22Rv1 (cell line): ENCODE measurements around the gene CDK5R1.

Experiments
- ZFX ChIP-seq: fragments of 450-650 bp; IDR thresholded peaks from 2 replicates; pipeline ENCODE4 v1.6.1; 2017; ENCODE audit warnings: antibody characterized with exemption, borderline replicate concordance
- TF ChIP-seq, protein P1 (sequence below): fragments of 450-650 bp; IDR thresholded peaks from 2 replicates; pipeline ENCODE4 v1.5.1; 2017; ENCODE audit warnings: mild to moderate bottlenecking

DNA sequence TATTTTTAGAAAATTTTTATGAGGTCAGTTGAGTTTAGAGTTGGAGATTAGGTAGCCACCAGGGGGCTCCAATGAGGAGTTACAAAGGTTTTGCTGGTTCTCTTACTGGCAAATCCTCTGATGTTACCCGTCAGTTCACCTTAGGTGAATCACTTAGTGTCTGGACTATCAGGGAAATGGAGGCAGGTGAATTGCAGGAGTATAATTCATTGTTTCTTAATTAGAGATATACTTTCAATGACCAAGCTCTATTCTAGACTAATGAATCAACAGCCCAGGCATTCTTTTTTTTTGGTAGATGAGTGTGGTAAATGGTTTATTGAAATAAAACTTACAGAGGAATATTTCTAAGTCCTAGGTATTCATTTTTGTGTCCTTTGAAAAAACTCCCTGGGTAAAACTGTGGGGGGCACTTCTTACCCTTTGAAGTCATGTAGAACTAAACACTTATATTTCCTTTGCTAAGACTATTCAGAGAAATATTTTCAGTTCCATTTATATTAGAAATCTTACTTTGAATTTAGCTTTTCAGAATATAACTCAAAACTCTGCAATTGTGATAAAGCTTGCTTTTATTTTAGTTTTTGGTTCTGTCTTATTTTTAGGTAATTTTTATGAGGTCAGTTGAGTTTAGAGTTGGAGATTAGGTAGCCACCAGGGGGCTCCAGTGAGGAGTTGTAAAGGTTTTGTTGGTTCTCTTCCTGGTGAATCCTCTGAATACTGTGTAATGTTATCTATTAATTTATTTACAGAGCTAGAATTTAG, 24.8 kb upstream of the CDK5R1 start:
- TF ChIP-seq, protein P1, sequence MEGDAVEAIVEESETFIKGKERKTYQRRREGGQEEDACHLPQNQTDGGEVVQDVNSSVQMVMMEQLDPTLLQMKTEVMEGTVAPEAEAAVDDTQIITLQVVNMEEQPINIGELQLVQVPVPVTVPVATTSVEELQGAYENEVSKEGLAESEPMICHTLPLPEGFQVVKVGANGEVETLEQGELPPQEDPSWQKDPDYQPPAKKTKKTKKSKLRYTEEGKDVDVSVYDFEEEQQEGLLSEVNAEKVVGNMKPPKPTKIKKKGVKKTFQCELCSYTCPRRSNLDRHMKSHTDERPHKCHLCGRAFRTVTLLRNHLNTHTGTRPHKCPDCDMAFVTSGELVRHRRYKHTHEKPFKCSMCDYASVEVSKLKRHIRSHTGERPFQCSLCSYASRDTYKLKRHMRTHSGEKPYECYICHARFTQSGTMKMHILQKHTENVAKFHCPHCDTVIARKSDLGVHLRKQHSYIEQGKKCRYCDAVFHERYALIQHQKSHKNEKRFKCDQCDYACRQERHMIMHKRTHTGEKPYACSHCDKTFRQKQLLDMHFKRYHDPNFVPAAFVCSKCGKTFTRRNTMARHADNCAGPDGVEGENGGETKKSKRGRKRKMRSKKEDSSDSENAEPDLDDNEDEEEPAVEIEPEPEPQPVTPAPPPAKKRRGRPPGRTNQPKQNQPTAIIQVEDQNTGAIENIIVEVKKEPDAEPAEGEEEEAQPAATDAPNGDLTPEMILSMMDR = peak; percentile 83
- TF ChIP-seq ZFX = no peak
